HepG2 (cell line): ENCODE data around the gene CTSZ. TPM values are rescaled to one million over a fixed set of nuclear protein-coding genes. Genes with fewer than 3 reads are reported as not detected.
A peak's percentile ranks its signal among the peaks of the same experiment; 100 is the strongest.

ENCODE experiments used
- AGO1 ChIP-seq: fragments of 200-400 bp; formaldehyde crosslinking; IDR thresholded peaks from 2 replicates; pipeline ENCODE4 v1.6.1; 2017; ENCODE audit warnings: mild to moderate bottlenecking, low read depth, low read length, moderate library complexity; ENCODE audit not compliant: poor library complexity, severe bottlenecking
- ARNT2 ChIP-seq: sonication (generic); formaldehyde crosslinking; IDR thresholded peaks from 2 replicates; pipeline ENCODE4 v1.8.0; 2022; ENCODE audit warnings: mild to moderate bottlenecking, low read depth, missing genetic modification reagents, moderate library complexity
- CEBPZ ChIP-seq: IDR thresholded peaks from 2 replicates; pipeline ENCODE4 v1.6.1; 2012; ENCODE audit warnings: low read length, improper control_type of control experiment
- DBP ChIP-seq: sonication (generic); formaldehyde crosslinking; IDR thresholded peaks from 2 replicates; pipeline ENCODE4 v1.4.0; 2020; ENCODE audit warnings: missing genetic modification reagents; ENCODE audit errors: not compliant biosample characterization
- GABPA ChIP-seq, 2 experiments: IDR thresholded peaks; 2 replicates each; pipeline ENCODE4 v1.6.1; 2011 to 2016; ENCODE audit warnings: low read depth in 2 of 2, low read length in 1 of 2, missing biosample characterization in 1 of 2, missing genetic modification characterization in 1 of 2
- HDAC1 ChIP-seq: sonication (generic); formaldehyde crosslinking; IDR thresholded peaks from 2 replicates; pipeline ENCODE4 v1.5.1; 2020; ENCODE audit warnings: mild to moderate bottlenecking, missing genetic modification reagents
- MEIS1 ChIP-seq: sonication (generic); formaldehyde crosslinking; IDR thresholded peaks from 2 replicates; pipeline ENCODE4 v1.9.0; 2021; ENCODE audit warnings: mild to moderate bottlenecking, missing genetic modification reagents, moderate library complexity, borderline replicate concordance
- NFAT5 ChIP-seq: sonication (generic); formaldehyde crosslinking; IDR thresholded peaks from 2 replicates; pipeline ENCODE4 v1.4.0; 2020; ENCODE audit warnings: missing genetic modification reagents
- NR3C1 ChIP-seq: sonication (generic); formaldehyde crosslinking; IDR thresholded peaks from 2 replicates; pipeline ENCODE4 v1.4.0; 2020; ENCODE audit warnings: missing genetic modification reagents
- PITX1 ChIP-seq: sonication (generic); formaldehyde crosslinking; IDR thresholded peaks from 2 replicates; pipeline ENCODE4 v1.5.1; 2020; ENCODE audit warnings: mild to moderate bottlenecking, missing genetic modification reagents
- RFX5 ChIP-seq: IDR thresholded peaks from 2 replicates; pipeline ENCODE4 v1.6.1; 2011; ENCODE audit warnings: low read depth, low read length, improper control_type of control experiment
- RFXANK ChIP-seq: IDR thresholded peaks from 2 replicates; pipeline ENCODE4 v1.6.1; 2016
- SP1 ChIP-seq, 2 experiments: fragments of 450-650 bp in 1 of 2; sonication (generic) in 1 of 2; formaldehyde crosslinking in 1 of 2; IDR thresholded peaks; 2 replicates each; pipeline versions ENCODE4 v1.4.0 to v1.6.1; 2016 to 2020; ENCODE audit warnings: missing genetic modification reagents in 1 of 2
- ZBTB38 ChIP-seq: sonication (generic); formaldehyde crosslinking; IDR thresholded peaks from 2 replicates; pipeline ENCODE4 v1.5.1; 2020; ENCODE audit warnings: mild to moderate bottlenecking, missing genetic modification reagents
- ZNF121 ChIP-seq: sonication (generic); formaldehyde crosslinking; IDR thresholded peaks from 2 replicates; pipeline ENCODE4 v1.5.0; 2020; ENCODE audit warnings: mild to moderate bottlenecking, missing genetic modification reagents
- ZNF354B ChIP-seq: sonication (generic); formaldehyde crosslinking; IDR thresholded peaks from 2 replicates; pipeline ENCODE4 v1.8.0; 2022; ENCODE audit warnings: mild to moderate bottlenecking, missing genetic modification reagents
- ZNF44 ChIP-seq: sonication (generic); formaldehyde crosslinking; IDR thresholded peaks from 2 replicates; pipeline ENCODE4 v1.5.1; 2020; ENCODE audit warnings: mild to moderate bottlenecking, missing genetic modification reagents
- ZNF615 ChIP-seq: sonication (generic); formaldehyde crosslinking; IDR thresholded peaks from 2 replicates; pipeline ENCODE4 v1.5.0; 2020; ENCODE audit warnings: mild to moderate bottlenecking, missing genetic modification reagents, borderline replicate concordance
- ZNF746 ChIP-seq: sonication (generic); formaldehyde crosslinking; IDR thresholded peaks from 2 replicates; pipeline ENCODE4 v1.8.0; 2022; ENCODE audit warnings: mild to moderate bottlenecking, missing genetic modification reagents
- ZNF766 ChIP-seq: sonication (generic); formaldehyde crosslinking; IDR thresholded peaks from 2 replicates; pipeline ENCODE4 v1.5.0; 2020; ENCODE audit warnings: missing genetic modification reagents, borderline replicate concordance
- ZNF773 ChIP-seq: sonication (generic); formaldehyde crosslinking; IDR thresholded peaks from 2 replicates; pipeline ENCODE4 v1.4.0; 2020; ENCODE audit warnings: missing genetic modification reagents, borderline replicate concordance
- ZSCAN25 ChIP-seq: sonication (generic); formaldehyde crosslinking; IDR thresholded peaks from 2 replicates; pipeline ENCODE4 v1.8.0; 2022; ENCODE audit warnings: mild to moderate bottlenecking, missing genetic modification reagents
- polyA plus RNA-seq, 8 experiments: library from polyadenylated mRNA; depleted of rRNA in 3 of 8; stranded (reverse) in 7 of 8; unstranded in 1 of 8; fragments of >200 nt; fragmentation: Illumina TruSeq in 4 of 8; extraction: Trizol in 4 of 8; gene quantifications; 2 replicates each; pipeline versions ENCODE4 v1.2.1 to v1.2.3, GENCODE V29; 2011 to 2016; ENCODE audit warnings: low read depth in 4 of 8, missing spikeins in 1 of 8, mixed read lengths in 1 of 8; ENCODE audit not compliant: insufficient read depth in 1 of 8
- total RNA-seq, 5 experiments: library from RNA; depleted of rRNA; stranded (reverse); fragments of >200 nt; fragmentation: Illumina TruSeq; extraction: Trizol; gene quantifications; 2 replicates each; pipeline ENCODE4 v1.2.3, GENCODE V29; 2016; ENCODE audit warnings: low read depth in 1 of 5

The CTSZ gene
- total and polyA plus RNA-seq, 2 of the 13 experiments (the other 11 are each of a cell fraction or from before 2014, with no cell fraction given), result 0.33 TPM; not detected in 1

- no peak for TF ChIP-seq ZNF766
- TF ChIP-seq ZNF615 (CRISPR knock-in tag), result no peak
- no peak for TF ChIP-seq RFXANK
- TF ChIP-seq NR3C1 (CRISPR knock-in tag), result no peak
- no peak for TF ChIP-seq AGO1
- TF ChIP-seq ARNT2, result no peak
- TF ChIP-seq ZNF746 (CRISPR knock-in tag), result no peak
- no peak for TF ChIP-seq GABPA (IDR thresholded peaks at IDR 0.05; ENCODE audit: low read depth, low read length)
- TF ChIP-seq GABPA (CRISPR knock-in tag; IDR thresholded peaks at IDR 0.05; ENCODE audit: low read depth), result 0 out of 2 replicates have a peak, but pooled peaks have one; percentile 18
- no peak for TF ChIP-seq PITX1 (CRISPR knock-in tag)
- peak; percentile 32; the same call in 1 of the 2 replicates for TF ChIP-seq ZNF44
- TF ChIP-seq ZNF354B (CRISPR knock-in tag), result peak; percentile 57
- TF ChIP-seq ZBTB38 (CRISPR knock-in tag), result peak; percentile 100
- TF ChIP-seq DBP (CRISPR knock-in tag), result no peak
- TF ChIP-seq ZNF773 (CRISPR knock-in tag), result no peak
- TF ChIP-seq SP1 (IDR thresholded peaks at IDR 0.05), result no peak
- no peak for TF ChIP-seq SP1 (CRISPR knock-in tag; IDR thresholded peaks at IDR 0.05)
- no peak for TF ChIP-seq NFAT5 (CRISPR knock-in tag)
- TF ChIP-seq MEIS1 (CRISPR knock-in tag), result no peak
- TF ChIP-seq CEBPZ, result no peak
- TF ChIP-seq RFX5, result no peak
- TF ChIP-seq ZSCAN25 (CRISPR knock-in tag), result no peak
- no peak for TF ChIP-seq ZNF121 (CRISPR knock-in tag)
- TF ChIP-seq HDAC1, result no peak
Measured at GRCh38 chr20:59030911-59031563, 24.0 kb upstream of the CTSZ start (continued).
